ENCODE data around the gene HDAC9. TPM values are rescaled to one million over a fixed set of nuclear protein-coding genes. Genes with fewer than 3 reads are reported as not detected.

Gene HDAC9
- total and polyA plus RNA-seq, 7 experiments from 2014 or later = 0.08 to 32.1 (median 0.30) TPM

- Histone ChIP-seq H3K36me3 (ENCODE audit: control insufficient read depth in 2 of 3, insufficient read depth in 3 of 3, low read length in 3 of 3) (no peaks in the 10 kb centered on the region), H3K4me1 (ENCODE audit: control insufficient read depth in 2 of 2, insufficient read depth in 2 of 2, low read length in 2 of 2) (no peaks in the 10 kb centered on the region), H3K9me3 (ENCODE audit: control insufficient read depth in 2 of 3, low read length in 3 of 3) (no peaks in the 10 kb centered on the region), H3K27ac (ENCODE audit: low read depth, low read length) (no peak overlapping the region), H3K4me3 (ENCODE audit: low read length) (no peak overlapping the region), H3K27me3 (ENCODE audit: control insufficient read depth in 2 of 2, insufficient read depth in 2 of 2, low read length in 2 of 2) (no peaks in the 10 kb centered on the region)
- ChIA-PET CTCF (no interaction called here), POLR2A (no interaction called here)
- Mint-ChIP-seq H3K4me1 (peaks cover 0 to 16% (median 0%) of the 10 kb centered on the region in 7 donors), H3K9me3 (peaks cover 0 to 8% (median 0%) of the 10 kb centered on the region in 11 donors), H3K4me3 (no peak overlapping the region), H3K36me3 (no peaks in the 10 kb centered on the region), H3K27ac (no peak overlapping the region), H3K27me3 (no peaks in the 10 kb centered on the region)
- DNase-seq (no peak), ATAC-seq (no peak)
- intact Hi-C loops (cut with micrococcal nuclease) = no loop called here
These were observed 13.9 kb downstream of the HDAC9 start for GRCh38 chr7:18509481-18509880.

GRCh38 chr7:18511351-18512140, 16.0 kb downstream of the HDAC9 start:
- ATAC-seq (no peak), DNase-seq (no peak)
- POLR2A ChIA-PET = no interaction called here
- Mint-ChIP-seq H3K4me1 (peaks cover 0 to 14% (median 0%) of the 10 kb centered on the region in 7 donors), H3K36me3 (no peaks in the 10 kb centered on the region), H3K4me3 (no peak overlapping the region), H3K27ac (no peak overlapping the region), H3K27me3 (no peaks in the 10 kb centered on the region), H3K9me3 (peaks cover 0 to 5% (median 0%) of the 10 kb centered on the region in 11 donors)
- no peak overlapping the region for H3K4me3 ChIP-seq (ENCODE audit: low read length)
- no peaks in the 10 kb centered on the region for H3K4me1 ChIP-seq (ENCODE audit: control insufficient read depth in 2 of 2, insufficient read depth in 2 of 2, low read length in 2 of 2)
- H3K27ac ChIP-seq (ENCODE audit: low read depth, low read length) = no peak overlapping the region
- no peaks in the 10 kb centered on the region for H3K36me3 ChIP-seq (ENCODE audit: control insufficient read depth in 2 of 3, insufficient read depth in 3 of 3, low read length in 3 of 3)
- intact Hi-C loops (cut with micrococcal nuclease) = no loop called here
- H3K9me3 ChIP-seq (ENCODE audit: control insufficient read depth in 2 of 3, low read length in 3 of 3) = no peaks in the 10 kb centered on the region
- CTCF ChIA-PET = no interaction called here
- H3K27me3 ChIP-seq (ENCODE audit: control insufficient read depth in 2 of 2, insufficient read depth in 2 of 2, low read length in 2 of 2) = no peaks in the 10 kb centered on the region

GRCh38 chr7:18513343-18513742, 17.8 kb downstream of the HDAC9 start:
- peaks cover 0 to 5% (median 0%) of the 10 kb centered on the region in 11 donors for H3K9me3 Mint-ChIP-seq
- no peak overlapping the region for H3K27ac Mint-ChIP-seq
- Histone ChIP-seq H3K27ac (ENCODE audit: low read depth, low read length) (no peak overlapping the region), H3K4me3 (ENCODE audit: low read length) (no peak overlapping the region), H3K27me3 (ENCODE audit: control insufficient read depth in 2 of 2, insufficient read depth in 2 of 2, low read length in 2 of 2) (no peaks in the 10 kb centered on the region), H3K4me1 (ENCODE audit: control insufficient read depth in 2 of 2, insufficient read depth in 2 of 2, low read length in 2 of 2) (no peaks in the 10 kb centered on the region), H3K9me3 (ENCODE audit: control insufficient read depth in 2 of 3, low read length in 3 of 3) (no peaks in the 10 kb centered on the region), H3K36me3 (ENCODE audit: control insufficient read depth in 2 of 3, insufficient read depth in 3 of 3, low read length in 3 of 3) (no peaks in the 10 kb centered on the region)
- intact Hi-C loops (cut with micrococcal nuclease) = no loop called here
- no peaks in the 10 kb centered on the region for H3K27me3 Mint-ChIP-seq
- peaks cover 0 to 10% (median 0%) of the 10 kb centered on the region in 7 donors for H3K4me1 Mint-ChIP-seq
- ChIA-PET POLR2A (no interaction called here), CTCF (no interaction called here)
- no peak overlapping the region for H3K4me3 Mint-ChIP-seq
- ATAC-seq = no peak
- H3K36me3 Mint-ChIP-seq = no peaks in the 10 kb centered on the region
- no peak for DNase-seq

- Histone ChIP-seq H3K4me3 (ENCODE audit: low read length) (no peak overlapping the region), H3K36me3 (ENCODE audit: control insufficient read depth in 2 of 3, insufficient read depth in 3 of 3, low read length in 3 of 3) (no peaks in the 10 kb centered on the region), H3K4me1 (ENCODE audit: control insufficient read depth in 2 of 2, insufficient read depth in 2 of 2, low read length in 2 of 2) (no peaks in the 10 kb centered on the region), H3K9me3 (ENCODE audit: control insufficient read depth in 2 of 3, low read length in 3 of 3) (no peaks in the 10 kb centered on the region), H3K27me3 (ENCODE audit: control insufficient read depth in 2 of 2, insufficient read depth in 2 of 2, low read length in 2 of 2) (no peaks in the 10 kb centered on the region), H3K27ac (ENCODE audit: low read depth, low read length) (no peak overlapping the region)
- ATAC-seq = no peak
- ChIA-PET POLR2A (no interaction called here), CTCF (no interaction called here)
- DNase-seq = no peak
- no peaks in the 10 kb centered on the region for H3K4me1 Mint-ChIP-seq
- H3K27ac Mint-ChIP-seq = no peak overlapping the region
- intact Hi-C loops (cut with micrococcal nuclease) = no loop called here
- H3K27me3 Mint-ChIP-seq = no peaks in the 10 kb centered on the region
- no peaks in the 10 kb centered on the region for H3K36me3 Mint-ChIP-seq
- H3K9me3 Mint-ChIP-seq = peaks cover 0 to 5% (median 0%) of the 10 kb centered on the region in 11 donors
- no peak overlapping the region for H3K4me3 Mint-ChIP-seq
These were observed 19.5 kb downstream of the HDAC9 start for GRCh38 chr7:18515067-18515466.

GRCh38 chr7:18517646-18518045, 22.1 kb downstream of the HDAC9 start:
- CTCF ChIA-PET = no interaction called here
- no peaks in the 10 kb centered on the region for H3K4me1 ChIP-seq (ENCODE audit: control insufficient read depth in 2 of 2, insufficient read depth in 2 of 2, low read length in 2 of 2)
- H3K27me3 ChIP-seq (ENCODE audit: control insufficient read depth in 2 of 2, insufficient read depth in 2 of 2, low read length in 2 of 2) = no peaks in the 10 kb centered on the region
- no peaks in the 10 kb centered on the region for H3K9me3 ChIP-seq (ENCODE audit: control insufficient read depth in 2 of 3, low read length in 3 of 3)
- Mint-ChIP-seq H3K4me1 (no peaks in the 10 kb centered on the region), H3K36me3 (no peaks in the 10 kb centered on the region), H3K27me3 (no peaks in the 10 kb centered on the region), H3K9me3 (peaks cover 0 to 5% (median 0%) of the 10 kb centered on the region in 11 donors), H3K4me3 (no peak overlapping the region), H3K27ac (no peak overlapping the region)
- POLR2A ChIA-PET = no interaction called here
- no peak overlapping the region for H3K4me3 ChIP-seq (ENCODE audit: low read length)
- H3K36me3 ChIP-seq (ENCODE audit: control insufficient read depth in 2 of 3, insufficient read depth in 3 of 3, low read length in 3 of 3) = no peaks in the 10 kb centered on the region
- intact Hi-C loops (cut with micrococcal nuclease) = no loop called here
- DNase-seq (no peak), ATAC-seq (no peak)
- no peak overlapping the region for H3K27ac ChIP-seq (ENCODE audit: low read depth, low read length)

GRCh38 chr7:18518555-18518954, 23.0 kb downstream of the HDAC9 start:
- no peaks in the 10 kb centered on the region for H3K36me3 Mint-ChIP-seq
- no peak overlapping the region for H3K27ac Mint-ChIP-seq
- H3K9me3 Mint-ChIP-seq = peaks cover 0 to 10% (median 0%) of the 10 kb centered on the region in 11 donors
- H3K4me1 Mint-ChIP-seq = no peaks in the 10 kb centered on the region
- ChIA-PET CTCF (no interaction called here), POLR2A (no interaction called here)
- H3K27ac ChIP-seq (ENCODE audit: low read depth, low read length) = no peak overlapping the region
- intact Hi-C loops (cut with micrococcal nuclease) = no loop called here
- H3K36me3 ChIP-seq (ENCODE audit: control insufficient read depth in 2 of 3, insufficient read depth in 3 of 3, low read length in 3 of 3) = no peaks in the 10 kb centered on the region
- H3K4me1 ChIP-seq (ENCODE audit: control insufficient read depth in 2 of 2, insufficient read depth in 2 of 2, low read length in 2 of 2) = no peaks in the 10 kb centered on the region
- ATAC-seq = no peak
- no peak overlapping the region for H3K4me3 ChIP-seq (ENCODE audit: low read length)
- no peak overlapping the region for H3K4me3 Mint-ChIP-seq
- H3K9me3 ChIP-seq (ENCODE audit: control insufficient read depth in 2 of 3, low read length in 3 of 3) = no peaks in the 10 kb centered on the region
- H3K27me3 Mint-ChIP-seq = no peaks in the 10 kb centered on the region
- no peaks in the 10 kb centered on the region for H3K27me3 ChIP-seq (ENCODE audit: control insufficient read depth in 2 of 2, insufficient read depth in 2 of 2, low read length in 2 of 2)
- DNase-seq = no peak
